Fibroblast of skin of right biceps (primary cell): Measurements from ENCODE around the gene OR2A42.
"Not testable (repeated sequence)": the region's sequence is repeated elsewhere in the genome, so short reads cannot be mapped to it uniquely, and the experiment has no call there.

Experiments
- DNase-seq: peaks from one replicate; pipeline ENCODE4 v3.0.0-alpha.2; 2013

OR2A42 gene, protein sequence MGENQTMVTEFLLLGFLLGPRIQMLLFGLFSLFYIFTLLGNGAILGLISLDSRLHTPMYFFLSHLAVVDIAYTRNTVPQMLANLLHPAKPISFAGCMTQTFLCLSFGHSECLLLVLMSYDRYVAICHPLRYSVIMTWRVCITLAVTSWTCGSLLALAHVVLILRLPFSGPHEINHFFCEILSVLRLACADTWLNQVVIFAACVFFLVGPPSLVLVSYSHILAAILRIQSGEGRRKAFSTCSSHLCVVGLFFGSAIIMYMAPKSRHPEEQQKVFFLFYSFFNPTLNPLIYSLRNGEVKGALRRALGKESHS

DNA sequence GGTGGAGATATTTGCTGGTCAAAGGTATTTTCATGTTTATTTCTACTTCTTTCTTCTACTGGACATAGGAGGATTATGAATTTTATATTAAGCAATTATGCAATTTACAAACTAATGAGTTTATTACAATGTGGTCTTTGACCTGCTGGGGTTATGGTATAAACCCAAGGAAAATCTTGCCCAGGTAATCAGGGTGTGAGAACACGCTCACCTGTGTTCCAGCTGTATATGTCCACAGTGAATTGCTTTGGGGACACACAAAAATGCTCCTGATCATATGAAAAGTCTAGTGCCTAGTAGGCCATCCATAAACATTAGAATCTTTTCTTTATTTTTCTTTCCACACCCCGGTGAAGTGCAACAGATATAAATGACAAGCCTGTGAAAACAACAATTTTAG is at the start of gene OR2A42:
TSS of gene OR2A42 (minus strand) at position 241 of the 400 bp plus-strand sequence. CDS start 6,762 bp downstream, outside the sequence.
- DNase-seq, result not testable (repeated sequence)

DNA sequence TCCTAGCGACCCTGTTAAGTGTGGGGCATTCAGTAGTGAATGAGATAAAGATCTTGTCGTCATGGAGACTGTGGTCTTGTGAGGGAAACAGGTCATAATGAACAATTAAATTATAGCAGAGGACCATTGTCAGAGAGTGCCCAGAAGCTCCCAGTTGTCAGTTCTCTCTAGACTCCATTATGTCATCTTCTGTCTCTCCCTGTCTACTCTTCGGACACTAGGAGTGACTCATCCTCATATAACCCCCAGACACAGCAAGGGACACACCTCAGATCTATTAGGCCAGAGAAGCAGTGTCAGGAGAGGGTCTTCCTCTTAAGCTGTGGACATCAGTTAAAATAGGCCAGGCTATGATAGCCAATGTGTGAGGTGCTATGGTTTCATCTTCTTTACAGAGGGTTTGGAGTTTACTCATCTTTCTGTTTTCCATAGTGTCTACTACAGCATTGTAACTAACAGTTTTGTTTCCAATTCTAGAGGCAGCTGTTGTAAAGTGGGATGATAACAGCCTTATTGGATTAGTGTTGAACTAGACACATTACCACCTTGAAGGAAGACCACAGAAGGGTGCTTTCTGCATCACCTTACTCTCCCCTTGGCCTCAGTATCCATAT is 47.9 kb upstream of the OR2A42 start:
- not testable (repeated sequence) for DNase-seq

DNA sequence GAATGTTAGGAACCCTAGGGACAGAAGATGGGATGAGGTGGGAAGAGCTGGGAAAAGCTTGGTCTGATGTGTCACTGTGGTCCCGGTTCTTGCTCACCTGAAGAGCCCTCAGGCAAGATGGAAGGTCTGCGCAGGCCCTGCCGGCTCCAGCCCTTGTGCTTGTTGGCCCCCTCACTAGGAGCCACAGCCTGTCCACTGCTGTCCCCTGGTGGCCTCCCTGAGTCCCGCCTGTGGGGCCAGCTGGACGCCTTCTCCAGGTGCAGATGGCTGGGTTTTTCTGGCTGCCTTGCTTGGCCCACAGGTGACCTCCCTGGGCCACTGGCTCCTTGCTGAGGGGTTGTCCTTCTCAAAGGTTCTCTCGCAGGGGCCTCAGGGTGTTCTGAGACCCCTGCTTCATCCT is 44.3 kb upstream of the OR2A42 start:
- not testable (repeated sequence) for DNase-seq

DNA sequence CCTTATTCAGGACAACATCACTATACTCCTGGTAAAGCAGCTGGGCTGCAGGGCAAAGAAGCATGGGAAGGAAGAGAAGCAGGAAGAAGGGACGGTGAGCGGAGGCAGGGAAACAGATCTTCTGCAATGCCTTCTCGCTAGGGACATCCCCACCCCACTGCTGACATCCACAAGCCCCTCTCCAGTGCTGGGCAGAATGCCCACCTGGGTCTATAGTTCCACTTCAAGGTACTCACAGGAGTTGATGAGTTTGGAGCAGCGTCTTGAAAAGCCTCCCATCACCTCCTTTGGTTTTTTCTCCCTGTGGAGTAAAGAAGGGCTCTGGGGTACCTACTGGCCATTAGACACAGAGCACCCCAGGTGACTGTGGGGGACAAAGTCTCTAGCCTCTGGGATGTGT is 43.1 kb upstream of the OR2A42 start:
- not testable (repeated sequence) for DNase-seq

DNA sequence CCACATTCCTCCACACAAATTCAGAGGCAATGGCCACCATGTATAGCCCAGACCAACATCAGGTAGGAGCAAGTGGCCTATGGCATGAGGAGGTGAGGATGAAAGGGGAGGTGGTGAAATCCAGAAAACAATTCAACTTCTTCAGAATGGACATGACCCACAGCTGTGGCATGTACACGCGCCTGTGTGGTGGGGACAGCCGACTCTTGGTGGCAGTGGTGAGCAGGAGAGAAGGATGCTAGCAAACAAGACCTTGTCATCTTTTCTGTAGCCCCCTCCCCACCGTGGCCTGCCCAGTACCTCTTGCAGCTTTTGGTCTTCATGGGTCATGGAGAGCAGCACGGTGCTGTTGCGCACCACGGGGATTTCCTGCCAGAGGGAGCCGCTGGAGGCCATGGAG is 42.6 kb upstream of the OR2A42 start:
- not testable (repeated sequence) for DNase-seq

DNA sequence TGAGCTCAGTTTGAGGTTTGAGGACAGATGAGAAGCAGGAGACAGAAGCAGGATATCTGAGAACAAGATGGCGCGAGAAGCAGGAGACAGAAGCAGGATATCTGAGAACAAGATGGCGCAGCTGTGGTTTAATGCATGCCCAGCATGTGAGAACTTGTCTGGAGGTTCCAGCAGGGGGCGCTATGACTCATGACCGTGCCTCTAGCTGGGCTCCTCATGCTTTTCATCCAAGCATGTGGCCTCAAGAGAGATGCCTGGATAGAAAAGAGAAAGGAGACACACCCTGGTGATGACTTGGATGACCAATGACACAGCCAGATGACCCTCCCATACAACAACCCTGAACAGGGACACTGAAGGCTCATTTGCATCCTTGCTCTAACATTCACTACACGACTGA is 40.6 kb upstream of the OR2A42 start:
- not testable (repeated sequence) for DNase-seq

DNA sequence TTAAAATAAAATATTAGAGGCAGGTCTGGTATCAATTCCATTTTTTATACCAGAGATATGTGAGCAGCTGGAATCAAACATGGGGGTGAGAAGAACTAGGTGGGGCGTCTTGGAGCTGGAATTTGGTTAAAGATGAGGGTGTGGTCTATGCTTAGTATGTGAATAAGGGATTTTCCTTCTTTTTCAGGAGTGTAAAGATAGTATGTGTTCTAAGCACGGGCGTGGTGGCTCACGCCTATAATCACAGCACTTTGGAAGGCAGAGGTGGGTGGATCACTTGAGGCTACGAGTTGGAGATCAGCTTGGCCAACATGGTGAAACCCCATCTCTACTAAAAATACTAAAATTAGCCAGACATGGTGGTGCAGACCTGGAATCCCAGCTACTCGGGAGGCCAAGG is 35.9 kb upstream of the OR2A42 start:
- DNase-seq, result not testable (repeated sequence)

DNA sequence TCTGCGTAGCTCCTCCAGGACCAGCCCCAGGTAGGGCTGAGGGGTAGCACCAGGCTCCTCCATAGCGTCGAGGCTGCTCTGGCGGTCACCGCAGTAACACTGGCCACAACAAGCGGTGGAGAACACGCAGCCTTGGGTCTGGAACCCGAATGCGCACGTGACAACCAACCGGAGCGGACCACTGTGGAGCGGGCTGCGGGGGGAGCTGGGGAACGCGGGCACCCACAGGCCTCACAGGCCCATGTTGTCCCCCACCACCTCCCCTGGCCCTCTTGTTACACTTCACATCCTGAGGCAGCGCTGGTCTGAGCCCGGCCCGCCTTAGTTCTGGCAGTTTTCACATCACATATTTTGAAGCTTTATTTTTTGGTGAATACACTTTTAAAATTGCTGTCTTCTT is 29.8 kb upstream of the OR2A42 start, which contains the start of gene CTAGE8:
TSS of gene CTAGE8 (minus strand) at position 101 of the 400 bp plus-strand sequence. CDS start at position 63, 38 bp downstream.
- not testable (repeated sequence) for DNase-seq

DNA sequence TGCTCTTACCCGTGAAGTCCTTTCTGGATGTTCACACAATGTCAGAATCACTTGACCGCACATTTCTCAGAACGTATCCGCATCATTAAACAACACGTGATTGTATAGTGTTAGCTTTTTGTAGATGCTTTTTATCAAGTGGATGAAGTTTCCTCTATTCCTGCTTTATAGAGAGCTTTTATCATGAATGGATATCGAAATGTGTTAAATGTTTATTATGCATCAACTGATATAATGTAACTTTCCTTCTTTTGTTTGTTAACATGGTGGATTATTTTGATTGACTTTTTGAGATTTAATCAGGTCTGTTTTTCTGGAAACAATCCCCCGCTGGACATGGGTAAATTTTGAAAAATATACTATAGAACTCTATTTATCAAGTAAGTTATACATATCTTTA is 25.3 kb upstream of the OR2A42 start, which contains the start of gene OR2A7:
TSS of gene OR2A7 (minus strand) at position 101 of the 400 bp plus-strand sequence. CDS start 5,164 bp downstream, outside the sequence.
- not testable (repeated sequence) for DNase-seq

DNA sequence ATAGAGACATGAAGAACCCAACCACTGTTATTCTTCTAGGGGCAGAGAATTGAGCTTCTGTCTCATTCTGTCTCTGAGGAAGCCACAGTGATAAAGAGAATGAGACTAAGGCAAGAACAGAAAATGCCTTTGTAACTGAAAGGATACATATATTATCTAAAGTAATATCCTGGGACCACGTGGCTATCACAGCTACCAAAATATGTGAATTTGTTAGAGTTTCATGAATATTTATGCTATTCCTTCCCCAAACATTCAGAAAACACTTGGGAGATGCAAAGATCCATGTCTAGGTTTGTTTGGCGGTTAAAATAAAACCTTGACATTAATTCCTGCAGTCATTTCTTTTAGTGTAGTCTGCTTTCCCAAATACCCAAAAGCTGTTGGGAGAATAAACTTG is 22.7 kb upstream of the OR2A42 start:
- not testable (repeated sequence) for DNase-seq

DNA sequence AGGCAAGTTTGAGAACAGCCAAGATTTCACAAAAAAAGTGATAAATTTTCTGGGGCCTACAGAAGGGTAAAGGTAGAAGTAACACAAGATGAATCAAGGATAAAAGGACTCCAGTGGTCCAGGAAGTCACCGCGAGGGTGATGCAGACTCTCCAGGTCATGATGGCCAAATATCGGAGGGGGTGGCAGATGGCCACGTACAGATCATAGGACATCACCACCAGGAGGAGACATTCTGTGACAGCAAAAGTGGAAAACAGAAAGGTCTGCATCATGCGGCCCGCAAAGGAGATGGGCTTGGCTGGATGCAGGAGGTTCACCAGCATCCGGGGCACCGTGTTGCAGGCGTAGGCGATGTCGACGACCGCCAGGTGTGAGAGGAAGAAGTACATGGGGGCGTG is 19.7 kb upstream of the OR2A42 start:
- not testable (repeated sequence) for DNase-seq

DNA sequence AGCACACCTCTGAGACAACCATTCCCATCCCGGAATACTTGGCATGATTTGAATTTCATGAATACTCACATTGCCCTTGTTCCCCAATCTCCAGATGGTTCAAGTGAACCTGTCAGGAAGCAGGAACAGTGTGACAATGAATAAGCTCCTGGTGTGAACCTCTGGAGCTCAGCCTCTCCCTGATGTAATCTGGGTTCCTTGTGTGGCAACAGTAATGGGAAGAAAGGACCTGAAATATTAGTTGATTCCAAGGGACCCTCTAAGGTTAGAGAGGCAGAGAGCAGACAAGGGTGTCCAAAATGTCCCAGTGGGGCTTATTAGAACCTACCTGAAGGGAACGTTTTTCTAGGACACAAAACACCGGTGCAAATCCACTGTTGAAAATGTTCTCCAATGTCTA is 16.7 kb upstream of the OR2A42 start:
- DNase-seq, result no peak

DNA sequence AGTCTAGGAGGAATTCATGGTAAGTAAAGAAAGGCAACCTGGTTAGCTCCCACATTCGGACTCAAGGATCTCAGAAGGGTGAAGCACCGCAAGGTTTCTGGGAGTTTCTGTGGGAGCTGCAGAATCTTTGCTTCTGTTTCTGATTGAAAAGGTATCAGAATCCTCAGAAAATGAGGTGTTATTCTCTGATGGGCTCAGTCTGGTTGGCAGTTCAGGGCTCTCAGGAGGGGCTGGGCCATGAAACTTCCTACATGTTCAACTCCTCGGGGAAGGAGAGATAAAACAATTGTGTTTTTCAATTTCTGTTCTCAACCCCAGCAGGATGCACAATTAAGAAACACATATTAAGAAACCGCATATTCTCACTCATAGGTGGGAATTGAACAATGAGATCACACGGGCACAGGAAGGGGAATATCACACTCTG is 16.1 kb upstream of the OR2A42 start:
- DNase-seq, result no peak

DNA sequence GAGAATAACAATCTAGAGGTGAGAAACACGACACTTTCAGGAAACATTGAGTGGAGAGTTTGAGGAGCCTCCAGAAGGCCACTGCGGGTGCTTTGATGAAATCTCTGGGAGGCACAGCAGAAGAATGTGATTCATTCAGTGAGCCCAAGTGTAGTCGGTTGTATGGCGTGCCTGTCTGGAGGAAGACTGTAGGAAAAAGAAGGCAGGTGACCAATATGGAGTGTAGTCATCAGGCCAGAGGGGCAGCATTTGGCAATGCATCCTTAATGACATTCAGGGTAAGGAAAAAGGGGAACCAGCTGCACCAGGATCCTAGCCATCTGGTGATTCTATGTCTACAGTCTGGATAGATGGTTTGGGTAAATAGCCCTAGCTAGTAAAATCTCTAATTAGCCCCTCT is 12.9 kb upstream of the OR2A42 start:
- not testable (repeated sequence) for DNase-seq

DNA sequence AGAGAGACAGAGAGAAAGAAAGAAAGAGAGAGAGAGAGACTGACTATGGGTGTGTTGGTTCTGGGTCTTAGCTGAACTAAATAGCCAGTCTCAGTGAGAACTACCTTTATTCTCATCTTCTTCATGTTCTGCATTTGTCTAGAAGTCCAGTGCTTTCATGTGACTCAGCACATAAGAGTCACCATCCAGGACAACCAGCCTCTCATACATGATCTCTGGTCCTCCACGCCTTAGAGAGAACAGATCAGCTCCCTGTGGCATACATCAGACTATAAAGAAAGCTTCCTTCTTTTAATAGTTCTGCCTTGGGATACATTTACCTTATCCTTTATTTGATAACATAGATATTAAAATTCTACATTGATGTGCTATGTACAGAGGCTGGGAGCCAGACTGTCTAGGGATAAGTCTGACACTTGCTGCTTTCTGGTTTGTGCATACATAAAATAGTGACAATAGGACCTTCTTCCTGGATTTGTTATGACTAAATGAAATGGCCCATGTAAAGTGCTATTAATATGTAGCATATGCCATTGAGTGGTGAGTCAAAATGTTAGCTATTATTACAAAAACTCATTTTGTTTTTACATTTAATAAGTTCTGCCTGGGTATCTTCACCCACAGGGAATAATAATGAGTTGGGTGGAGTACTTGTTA is 8.4 kb upstream of the OR2A42 start:
- DNase-seq, result not testable (repeated sequence)

DNA sequence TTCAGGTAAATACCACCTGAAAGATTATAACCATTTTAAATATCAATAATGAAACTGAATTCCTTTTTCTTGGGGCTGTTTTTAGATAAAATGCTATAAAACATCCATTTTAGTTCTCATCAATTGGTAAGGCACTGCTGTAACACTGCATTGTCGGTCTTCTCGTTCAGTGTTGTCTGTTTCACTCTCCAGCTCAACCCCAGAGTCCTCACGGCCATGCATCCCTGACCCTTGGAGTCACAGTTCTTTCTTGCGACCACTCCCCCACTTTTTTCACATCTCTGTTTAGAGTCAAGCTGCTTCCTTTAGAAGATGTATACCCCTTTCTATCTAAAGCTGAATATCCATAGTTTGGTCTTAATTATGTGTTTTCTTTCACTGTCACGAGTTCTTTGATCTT is 7.6 kb upstream of the OR2A42 start:
- not testable (repeated sequence) for DNase-seq

DNA sequence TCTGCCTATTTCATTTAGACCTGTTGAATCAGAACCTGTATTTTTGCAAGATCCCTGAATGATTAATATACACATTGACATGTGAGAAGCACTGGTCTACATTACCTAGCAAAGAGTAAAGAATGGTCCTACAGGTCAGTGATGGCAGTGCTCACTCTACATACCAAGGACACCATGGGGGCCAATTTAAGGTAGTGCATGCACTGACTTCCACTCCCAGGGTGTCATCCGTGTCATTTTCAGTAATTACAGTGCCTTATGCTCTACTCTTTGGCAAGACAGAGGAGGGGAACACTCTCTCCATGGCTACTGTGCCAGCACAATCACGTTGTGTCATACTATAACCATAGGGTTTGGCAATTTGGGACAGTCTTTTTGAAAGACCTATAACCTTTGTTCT is 6.0 kb upstream of the OR2A42 start:
- DNase-seq, result not testable (repeated sequence)

DNA sequence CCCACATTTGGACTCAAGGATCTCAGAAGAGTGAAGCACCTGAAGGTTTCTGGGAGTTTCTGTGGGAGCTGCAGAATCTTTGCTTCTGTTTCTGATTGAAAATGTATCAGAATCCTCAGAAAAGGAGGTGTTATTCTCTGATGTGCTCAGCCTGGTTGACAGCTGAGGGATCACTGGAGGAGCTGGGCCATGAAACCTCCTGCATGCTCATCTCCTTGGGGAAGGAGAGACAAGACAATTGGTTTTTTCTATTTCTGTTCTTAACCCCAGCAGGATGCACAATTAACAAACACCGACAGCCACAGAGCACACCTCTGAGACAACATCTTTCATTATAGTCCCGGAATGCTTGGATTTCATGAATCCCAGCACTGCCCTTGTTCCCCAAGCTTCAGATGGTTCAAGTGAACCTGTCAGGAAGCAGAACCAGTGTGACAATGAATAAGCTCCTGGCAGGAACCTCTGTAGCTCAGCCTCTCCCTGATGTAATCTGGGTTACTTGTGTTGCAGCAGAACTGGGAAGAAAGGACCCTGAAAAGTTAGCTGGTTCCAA is 799 bp downstream of the OR2A42 start:
- DNase-seq, result not testable (repeated sequence)

DNA sequence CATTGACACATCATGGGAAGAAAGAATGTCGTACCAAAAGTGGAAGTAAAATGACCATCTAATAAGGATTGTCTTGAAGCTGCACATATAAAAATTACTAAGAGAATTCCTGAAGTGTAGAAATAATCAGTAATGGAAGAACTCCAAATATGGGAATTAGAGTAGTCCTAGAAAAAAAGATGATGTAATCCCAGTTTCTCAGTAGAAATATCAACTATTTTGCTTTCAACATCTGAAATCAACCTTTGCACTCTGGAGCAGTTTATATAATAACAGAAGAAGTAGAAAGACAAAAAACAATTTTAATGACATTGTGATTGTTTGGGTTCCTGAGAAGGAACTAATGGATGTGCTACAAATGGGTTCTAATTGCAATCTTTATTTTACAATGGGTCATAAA is 6.4 kb downstream of the OR2A42 start:
- not testable (repeated sequence) for DNase-seq

DNA sequence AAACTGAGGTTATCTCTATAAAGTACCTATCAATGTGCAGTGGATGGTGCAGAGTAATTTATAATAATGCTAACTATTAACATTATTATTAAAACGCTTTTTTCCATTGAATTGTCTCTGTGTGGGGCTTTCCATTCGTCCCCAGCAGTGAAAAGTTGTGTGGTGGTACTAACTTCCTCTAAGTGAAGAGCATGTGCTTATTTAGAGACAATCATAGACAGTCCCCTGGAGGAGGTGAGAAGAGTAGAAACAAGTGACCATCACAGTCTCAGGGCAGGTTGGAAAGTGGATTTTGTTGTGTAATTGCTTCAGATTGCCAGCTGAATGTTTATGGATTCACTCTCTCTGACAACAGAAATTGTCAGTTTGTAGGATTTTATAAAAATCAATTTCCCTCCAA is 8.4 kb downstream of the OR2A42 start:
- DNase-seq, result not testable (repeated sequence)

DNA sequence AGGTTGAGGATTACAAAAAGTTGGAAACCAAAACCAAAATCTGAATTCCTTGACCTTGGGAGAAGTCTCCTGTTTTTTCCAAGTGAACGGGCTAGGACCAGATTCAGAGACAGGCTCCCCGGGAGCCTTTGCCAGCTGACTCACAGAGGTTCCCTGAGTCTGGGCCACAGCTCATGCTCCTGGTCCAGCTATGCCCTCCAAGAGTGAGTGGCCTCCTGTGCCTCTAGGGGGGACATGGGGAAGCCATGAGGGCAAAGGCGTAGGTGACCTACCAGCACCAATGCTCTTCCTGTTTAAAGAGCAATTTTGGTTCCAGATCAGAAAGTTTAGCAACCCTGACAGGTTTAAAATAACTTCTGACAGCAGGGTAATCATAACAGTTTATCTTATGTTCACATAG is 10.6 kb downstream of the OR2A42 start:
- DNase-seq, result not testable (repeated sequence)

DNA sequence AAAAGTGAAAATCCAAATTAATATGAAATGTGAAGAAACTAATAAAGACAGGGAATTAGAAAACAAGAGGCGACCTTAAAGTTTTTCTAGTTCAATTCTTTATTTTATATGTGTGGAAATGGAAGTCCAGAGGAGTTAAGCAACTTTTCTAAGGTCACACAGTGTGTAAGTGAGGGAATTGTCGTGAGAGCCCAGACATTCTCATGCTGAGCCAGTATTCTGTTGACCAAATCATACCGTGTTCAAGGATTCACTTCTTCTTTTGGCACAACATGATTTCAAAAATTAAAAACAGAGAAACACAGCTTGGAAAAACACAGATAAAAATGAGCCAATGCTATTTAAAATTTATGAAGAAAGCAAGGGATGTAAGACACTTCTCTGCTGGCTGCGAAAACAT is 12.5 kb downstream of the OR2A42 start:
- DNase-seq, result not testable (repeated sequence)

DNA sequence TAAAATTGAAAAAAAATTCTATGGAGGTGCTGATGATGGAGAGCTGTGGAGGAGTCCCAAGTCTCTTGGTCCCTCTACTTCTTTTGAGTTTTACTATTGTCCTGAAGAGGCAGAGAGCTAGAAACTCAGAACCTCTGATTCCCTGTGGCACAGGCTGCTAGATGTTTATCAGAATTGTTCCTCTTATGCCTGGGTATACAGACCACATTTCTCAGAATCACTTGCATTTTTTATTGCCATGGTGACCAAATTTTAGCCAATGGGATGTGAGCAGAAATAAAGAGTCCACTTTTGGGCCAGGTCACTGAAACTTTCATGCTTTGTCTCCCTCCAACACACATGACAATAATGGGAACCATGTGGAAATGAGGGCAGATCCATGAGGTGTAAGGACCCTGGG is 15.7 kb downstream of the OR2A42 start:
- not testable (repeated sequence) for DNase-seq
